ENCODE measurements around the gene SRSF9. TPM values are rescaled to one million over a fixed set of nuclear protein-coding genes. Genes with fewer than 3 reads are reported as not detected.
"Not testable (repeated sequence)": the region's sequence is repeated elsewhere in the genome, so short reads cannot be mapped to it uniquely, and the experiment has no call there.

Gene SRSF9
- 233 and 239 TPM in 2 replicates for total RNA-seq

- peak within 1 kb of the TSS; percentile 95 for H3K4me3 Mint-ChIP-seq
- H3K9me3 Mint-ChIP-seq = no peaks in the 10 kb centered on the region
- intact Hi-C loops (cut with micrococcal nuclease) = loop anchor here (1.0 to 10.0 kb wide), 6 partner anchors 26 to 269 kb away; partner anchors contain the start of genes COQ5, COX6A1 and RPLP0
- H3K4me1 Mint-ChIP-seq (ENCODE audit: low read depth) = peaks cover 52% of the 10 kb centered on the region
- H3K36me3 Mint-ChIP-seq (ENCODE audit: low read depth) = peaks cover 27% of the 10 kb centered on the region
- peak; percentile 97 for DNase-seq (ENCODE audit: low spot score)
- H3K27ac Mint-ChIP-seq = peak within 1 kb of the TSS; percentile 87
- H3K27me3 Mint-ChIP-seq (ENCODE audit: insufficient read depth) = peaks cover 2% of the 10 kb centered on the region
These were observed at the start of gene SRSF9 for GRCh38 chr12:120469450-120470149. SRSF9 (minus strand) TSS chr12:120469748; CDS start chr12:120469609, 139 bp downstream.

DNA sequence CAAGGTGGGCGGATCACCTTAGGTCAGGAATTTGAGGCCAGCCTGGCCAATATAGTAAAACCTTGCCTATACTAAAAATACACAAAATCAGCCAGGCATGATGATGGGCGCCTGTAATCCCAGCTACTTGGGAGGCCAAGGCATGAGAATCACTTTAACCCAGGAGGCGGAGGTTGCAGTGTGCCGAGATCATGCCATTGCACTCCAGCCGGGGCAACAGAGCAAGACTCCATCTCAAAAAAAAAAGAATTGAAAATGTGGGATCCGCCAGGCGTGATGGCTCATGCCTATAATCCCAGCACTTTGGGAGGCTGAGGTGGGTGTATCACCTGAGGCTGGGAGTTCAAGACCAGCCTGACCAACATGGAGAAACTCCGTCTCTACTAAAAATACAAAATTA lies 49.8 kb upstream of the SRSF9 start:
- H3K27me3 Mint-ChIP-seq (ENCODE audit: insufficient read depth); H3K27ac Mint-ChIP-seq; H3K9me3 Mint-ChIP-seq; H3K4me3 Mint-ChIP-seq; H3K4me1 Mint-ChIP-seq (ENCODE audit: low read depth); H3K36me3 Mint-ChIP-seq (ENCODE audit: low read depth); DNase-seq (ENCODE audit: low spot score); intact Hi-C loops (cut with micrococcal nuclease): not testable (repeated sequence)

DNA sequence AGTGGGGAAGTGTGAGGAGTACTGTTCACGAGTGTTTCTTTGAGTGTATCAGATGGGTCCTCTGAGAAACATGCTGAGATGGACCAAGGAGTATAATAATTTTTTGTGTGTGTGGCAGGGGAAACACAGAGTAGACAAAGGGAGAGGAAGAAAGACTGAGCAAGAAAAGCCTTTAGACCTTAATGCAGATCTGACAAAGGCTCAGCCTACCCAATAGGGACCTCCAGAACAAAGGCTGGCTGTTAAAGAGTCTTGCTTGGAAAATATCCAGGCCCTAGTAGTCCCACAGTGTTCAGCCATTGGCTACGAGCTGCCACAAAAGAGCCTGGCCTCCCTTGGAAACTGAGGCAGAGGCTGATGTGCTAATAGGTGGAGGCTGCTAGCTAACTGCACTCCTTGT lies 45.9 kb upstream of the SRSF9 start:
- no peak overlapping the region for H3K27ac Mint-ChIP-seq
- H3K4me1 Mint-ChIP-seq (ENCODE audit: low read depth) = no peaks in the 10 kb centered on the region
- no peak for DNase-seq (ENCODE audit: low spot score)

GRCh38 chr12:120514002-120514401 lies 44.5 kb upstream of the SRSF9 start:
- Mint-ChIP-seq H3K9me3 (no peaks in the 10 kb centered on the region), H3K27me3 (ENCODE audit: insufficient read depth) (no peaks in the 10 kb centered on the region), H3K4me1 (ENCODE audit: low read depth) (no peaks in the 10 kb centered on the region), H3K36me3 (ENCODE audit: low read depth) (peaks cover 18% of the 10 kb centered on the region), H3K27ac (no peak overlapping the region), H3K4me3 (no peak overlapping the region)
- intact Hi-C loops (cut with micrococcal nuclease) = no loop called here
- DNase-seq (ENCODE audit: low spot score) = no peak

More for the DNA sequence above, 45.9 kb upstream of the SRSF9 start:
- no peak overlapping the region for H3K4me3 Mint-ChIP-seq
- intact Hi-C loops (cut with micrococcal nuclease) = no loop called here
- H3K27me3 Mint-ChIP-seq (ENCODE audit: insufficient read depth) = no peaks in the 10 kb centered on the region
- H3K9me3 Mint-ChIP-seq = no peaks in the 10 kb centered on the region
- peaks cover 13% of the 10 kb centered on the region for H3K36me3 Mint-ChIP-seq (ENCODE audit: low read depth)

DNA sequence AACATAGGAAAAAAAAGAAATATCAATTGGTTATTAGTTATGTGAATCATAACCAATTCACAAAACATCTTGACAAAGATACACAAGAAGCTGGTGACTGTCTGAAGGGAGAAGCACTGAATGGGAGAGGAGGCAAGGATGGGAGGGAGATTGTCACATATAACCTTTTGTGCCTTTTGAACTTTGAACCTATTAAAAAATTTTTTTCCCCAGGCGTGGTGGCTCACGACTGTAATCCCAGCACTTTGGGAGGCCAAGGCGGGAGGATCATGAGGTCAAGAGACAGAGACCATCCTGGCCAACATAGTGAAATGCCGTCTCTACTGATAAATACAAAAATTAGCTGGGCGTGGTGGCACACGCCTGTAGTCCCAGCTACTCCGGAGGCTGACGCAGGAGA lies 39.0 kb upstream of the SRSF9 start:
- no peaks in the 10 kb centered on the region for H3K27me3 Mint-ChIP-seq (ENCODE audit: insufficient read depth)
- H3K4me3 Mint-ChIP-seq = no peak overlapping the region
- intact Hi-C loops (cut with micrococcal nuclease) = no loop called here
- H3K27ac Mint-ChIP-seq = no peak overlapping the region
- no peaks in the 10 kb centered on the region for H3K9me3 Mint-ChIP-seq
- H3K4me1 Mint-ChIP-seq (ENCODE audit: low read depth) = no peaks in the 10 kb centered on the region
- DNase-seq (ENCODE audit: low spot score) = no peak
- peaks cover 19% of the 10 kb centered on the region for H3K36me3 Mint-ChIP-seq (ENCODE audit: low read depth)

DNA sequence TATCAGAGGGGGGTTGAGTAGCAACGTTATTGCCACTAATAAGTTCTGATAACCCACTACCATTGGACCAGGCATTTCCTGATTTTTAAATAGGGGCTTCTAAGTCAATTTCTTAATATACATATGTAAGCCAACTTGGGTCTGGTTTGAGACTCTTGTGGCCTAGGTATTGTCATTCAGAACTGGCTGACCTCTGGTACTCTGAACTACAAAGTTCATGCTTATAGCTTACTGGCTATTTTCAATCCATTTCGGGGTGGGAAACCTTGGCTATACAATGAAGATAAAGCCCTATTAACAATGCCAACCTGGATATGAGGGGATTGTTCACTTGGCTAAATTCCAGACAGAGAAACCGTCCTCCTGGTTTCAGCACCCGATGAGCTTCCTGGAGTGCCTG lies 35.0 kb upstream of the SRSF9 start:
- Mint-ChIP-seq H3K27me3 (ENCODE audit: insufficient read depth) (no peaks in the 10 kb centered on the region), H3K9me3 (no peaks in the 10 kb centered on the region), H3K27ac (no peak overlapping the region), H3K4me1 (ENCODE audit: low read depth) (peaks cover 5% of the 10 kb centered on the region), H3K36me3 (ENCODE audit: low read depth) (peaks cover 25% of the 10 kb centered on the region), H3K4me3 (no peak overlapping the region)
- intact Hi-C loops (cut with micrococcal nuclease) = no loop called here
- no peak for DNase-seq (ENCODE audit: low spot score)

GRCh38 chr12:120500581-120500980 lies 31.0 kb upstream of the SRSF9 start:
- intact Hi-C loops (cut with micrococcal nuclease) = no loop called here
- Mint-ChIP-seq H3K4me3 (no peak overlapping the region), H3K9me3 (no peaks in the 10 kb centered on the region), H3K4me1 (ENCODE audit: low read depth) (peaks cover 27% of the 10 kb centered on the region), H3K27ac (no peak overlapping the region), H3K36me3 (ENCODE audit: low read depth) (peaks cover 41% of the 10 kb centered on the region), H3K27me3 (ENCODE audit: insufficient read depth) (no peaks in the 10 kb centered on the region)
- no peak for DNase-seq (ENCODE audit: low spot score)

DNA sequence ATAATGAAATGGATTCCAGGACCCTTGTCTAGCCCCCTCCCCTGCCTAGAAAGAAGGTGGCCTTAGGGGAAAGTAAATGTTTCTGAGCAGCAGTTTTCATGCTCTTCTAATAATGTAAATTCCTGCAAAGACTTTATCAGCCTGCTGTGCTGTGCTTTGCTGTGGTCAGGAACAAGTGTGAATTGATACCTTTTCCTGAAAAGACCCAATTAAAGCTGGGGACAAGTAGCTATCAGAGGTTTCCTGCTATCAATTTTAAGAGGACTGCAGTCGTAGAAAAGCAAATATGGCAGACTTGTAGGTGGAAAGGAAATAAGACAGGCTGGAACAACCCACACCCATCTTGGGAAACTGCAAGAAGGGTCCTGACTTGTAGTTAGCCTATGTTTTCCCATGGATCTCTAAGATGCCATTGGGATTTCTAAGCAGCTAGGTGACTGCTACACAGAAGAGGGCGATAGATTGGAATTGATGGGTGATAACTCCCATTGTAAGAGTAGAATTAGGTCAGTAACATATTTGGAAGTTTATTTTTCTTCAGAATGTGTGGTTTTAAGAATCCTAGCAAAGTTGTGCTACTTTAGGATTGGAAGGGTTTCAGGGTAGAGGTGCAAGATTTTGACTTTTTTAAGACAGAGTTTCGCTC lies 29.4 kb upstream of the SRSF9 start:
- Mint-ChIP-seq H3K9me3 (no peaks in the 10 kb centered on the region), H3K36me3 (ENCODE audit: low read depth) (peaks cover 40% of the 10 kb centered on the region), H3K4me3 (no peak overlapping the region), H3K4me1 (ENCODE audit: low read depth) (peaks cover 37% of the 10 kb centered on the region), H3K27ac (no peak overlapping the region), H3K27me3 (ENCODE audit: insufficient read depth) (no peaks in the 10 kb centered on the region)
- DNase-seq (ENCODE audit: low spot score) = no peak
- intact Hi-C loops (cut with micrococcal nuclease) = loop anchor here (5.0 kb wide), 1 partner anchor 207 kb away; the partner anchor contains the start of genes RNU4-1 and RNU4-2

GRCh38 chr12:120497524-120498150 lies 28.1 kb upstream of the SRSF9 start:
- Mint-ChIP-seq H3K27ac (peak overlapping the region; percentile 89), H3K4me3 (peak overlapping the region; percentile 99), H3K27me3 (ENCODE audit: insufficient read depth) (no peaks in the 10 kb centered on the region), H3K36me3 (ENCODE audit: low read depth) (peaks cover 31% of the 10 kb centered on the region), H3K9me3 (no peaks in the 10 kb centered on the region), H3K4me1 (ENCODE audit: low read depth) (peaks cover 37% of the 10 kb centered on the region)
- DNase-seq (ENCODE audit: low spot score) = no peak
- intact Hi-C loops (cut with micrococcal nuclease) = loop anchor here (1.0 to 5.0 kb wide), 3 partner anchors 51 to 213 kb away; partner anchors contain the start of genes GATC, RNU4-1, RNU4-2 and TRIAP1

DNA sequence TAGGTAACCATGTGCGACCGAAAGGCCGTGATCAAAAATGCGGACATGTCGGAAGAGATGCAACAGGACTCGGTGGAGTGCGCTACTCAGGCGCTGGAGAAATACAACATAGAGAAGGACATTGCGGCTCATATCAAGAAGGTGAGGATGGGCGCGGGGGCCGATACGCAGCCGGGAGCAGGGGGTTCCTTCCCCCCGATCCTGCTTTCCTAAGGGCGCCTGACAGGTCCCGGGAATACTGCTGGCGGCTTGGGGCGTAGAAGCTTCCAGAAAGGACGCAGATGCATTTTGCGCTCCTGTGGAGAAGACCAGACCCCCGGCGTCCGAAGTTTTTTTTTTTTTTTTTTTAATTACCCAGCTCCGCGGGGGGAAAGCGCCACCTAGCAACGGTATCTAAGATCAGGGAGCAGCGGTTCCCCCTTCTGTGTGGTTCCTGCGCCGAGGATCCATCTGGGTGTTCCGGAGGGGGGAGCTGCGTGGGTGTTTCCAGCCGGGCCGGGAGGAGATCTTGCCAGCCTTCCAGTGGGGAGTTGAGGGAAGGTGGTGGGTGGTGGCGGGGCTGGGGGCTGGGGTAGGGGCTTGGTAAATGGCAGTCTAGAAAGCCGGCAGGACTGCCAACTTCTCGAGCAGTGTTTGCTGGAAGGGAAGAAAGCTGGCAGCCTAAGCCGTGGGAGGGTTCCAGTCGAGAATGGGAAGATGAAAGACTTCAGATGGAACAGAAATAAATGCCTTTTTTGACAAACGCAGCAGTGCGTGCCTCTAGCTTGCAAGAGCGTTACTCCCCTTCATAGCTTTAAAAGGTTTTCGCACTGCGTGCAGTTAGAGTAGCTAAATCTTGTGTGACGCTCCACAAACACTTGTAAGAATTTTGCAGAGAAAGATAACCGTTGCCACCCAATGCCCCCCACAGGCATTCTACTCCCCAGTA lies 27.1 kb upstream of the SRSF9 start:
- peak overlapping the region; percentile 99 for H3K4me3 Mint-ChIP-seq
- DNase-seq (ENCODE audit: low spot score) = peak; percentile 12
- peak overlapping the region; percentile 89 for H3K27ac Mint-ChIP-seq
- no peaks in the 10 kb centered on the region for H3K27me3 Mint-ChIP-seq (ENCODE audit: insufficient read depth)
- H3K36me3 Mint-ChIP-seq (ENCODE audit: low read depth) = peaks cover 29% of the 10 kb centered on the region
- H3K4me1 Mint-ChIP-seq (ENCODE audit: low read depth) = peaks cover 37% of the 10 kb centered on the region
- no peaks in the 10 kb centered on the region for H3K9me3 Mint-ChIP-seq
- intact Hi-C loops (cut with micrococcal nuclease) = loop anchor here (1.0 to 5.0 kb wide), 9 partner anchors 33 to 856 kb away; partner anchors contain the start of genes ANAPC5, COQ5, GATC and RNF10

- peak within 1 kb of the TSS; percentile 89 for H3K27ac Mint-ChIP-seq
- intact Hi-C loops (cut with micrococcal nuclease) = loop anchor here (1.0 to 5.0 kb wide), 11 partner anchors 27 to 856 kb away; partner anchors contain the start of genes ANAPC5, COQ5, GATC and POP5
- no peaks in the 10 kb centered on the region for H3K27me3 Mint-ChIP-seq (ENCODE audit: insufficient read depth)
- peaks cover 29% of the 10 kb centered on the region for H3K36me3 Mint-ChIP-seq (ENCODE audit: low read depth)
- peaks cover 37% of the 10 kb centered on the region for H3K4me1 Mint-ChIP-seq (ENCODE audit: low read depth)
- no peaks in the 10 kb centered on the region for H3K9me3 Mint-ChIP-seq
- peak within 1 kb of the TSS; percentile 99 for H3K4me3 Mint-ChIP-seq
- peak; percentile 98 for DNase-seq (ENCODE audit: low spot score)
These were observed 26.3 kb upstream of the SRSF9 start, which contains the start of gene DYNLL1 for GRCh38 chr12:120495731-120496412. DYNLL1 (plus strand) TSS chr12:120496113; CDS start chr12:120496422, 309 bp downstream.

All from activated T-helper 1 cell treated with anti-CD3 and anti-CD28 coated beads, Interleukin-12 subunit alpha, Interleukin-12 subunit beta, Interleukin-2, Interleukin-4 antibody, amounts not matched to agents 30 ng/mL and 10 ng/mL and 1 ng/mL, durations not matched to agents 14 hours and 24 hours and 36 hours (primary cell).